Dermis microvascular lymphatic vessel endothelial cell (primary cell): ENCODE results near the gene VPS37B. TPM values are rescaled to one million over a fixed set of nuclear protein-coding genes. Genes with fewer than 3 reads are reported as not detected.
"Not testable (repeated sequence)": the region's sequence is repeated elsewhere in the genome, so short reads cannot be mapped to it uniquely, and the experiment has no call there.

Experiments
- DNase-seq, 2 donors: peaks; one replicate each; pipeline versions ENCODE4 v3.0.0 to v3.0.0-alpha.2; 2010; ENCODE audit warnings: low read depth in 2 of 2
- total RNA-seq: library from RNA; depleted of rRNA; stranded (reverse); fragments of >200 nt; gene quantifications from 2 replicates; pipeline ENCODE4 v1.2.1, GENCODE V29; 2014

Gene VPS37B
- total RNA-seq, 1 donor from 2014 or later = 10.5 TPM

DNA sequence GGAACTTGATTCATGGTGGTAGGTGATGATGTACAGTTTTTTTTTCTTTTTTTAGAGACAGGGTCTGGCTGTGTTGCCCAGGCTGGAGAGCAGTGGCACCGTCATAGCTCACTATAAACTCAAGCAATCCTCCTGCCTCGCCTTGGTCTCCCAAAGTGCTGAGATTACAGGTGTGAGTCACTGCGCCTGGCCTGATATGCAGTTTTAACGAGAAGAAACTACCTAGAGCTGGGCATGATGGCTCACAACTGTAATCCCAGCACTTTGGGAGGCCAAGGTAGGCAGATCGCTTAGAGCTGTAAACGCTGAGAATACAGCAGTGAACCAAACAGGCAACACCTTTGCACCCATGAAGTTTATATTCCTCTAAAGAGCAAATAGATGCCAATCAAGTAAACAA lies 13.0 kb upstream of the VPS37B start:
- no peak for DNase-seq

DNA sequence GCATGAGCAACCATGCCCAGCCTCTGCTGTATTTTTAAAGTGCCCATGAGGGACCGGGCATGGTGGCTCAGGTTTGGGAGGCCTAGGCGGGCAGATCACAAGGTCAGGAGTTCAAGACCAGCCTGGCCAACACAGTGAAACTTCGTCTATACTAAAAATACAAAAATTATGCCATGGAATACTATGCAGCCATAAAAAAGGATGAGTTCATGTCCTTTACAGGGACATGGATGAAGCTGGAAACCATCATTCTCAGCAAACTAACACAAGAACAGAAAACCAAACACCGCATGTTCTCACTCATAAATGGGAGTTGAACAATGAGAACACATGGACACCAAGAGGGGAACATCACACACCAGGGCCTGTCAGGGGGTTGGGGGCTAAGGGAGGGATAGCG lies 9.3 kb upstream of the VPS37B start:
- not testable (repeated sequence) for DNase-seq

DNA sequence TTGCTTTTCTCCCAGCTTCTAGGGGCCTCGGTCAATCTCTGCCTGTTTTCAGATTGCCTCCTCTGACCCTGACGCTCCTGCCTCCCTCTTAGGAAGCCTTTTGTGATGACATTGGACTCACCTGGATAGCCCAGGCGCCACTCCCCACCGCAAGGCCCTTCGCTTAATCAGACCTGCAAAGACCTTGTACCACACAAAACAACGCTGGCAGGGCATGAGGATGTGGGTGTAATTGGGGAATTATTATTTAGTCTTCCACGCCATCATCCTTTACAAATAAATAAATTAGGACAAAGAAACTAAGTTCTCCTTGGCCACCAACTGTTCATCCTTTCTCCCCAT lies 7.7 kb upstream of the VPS37B start:
- DNase-seq = no peak

DNA sequence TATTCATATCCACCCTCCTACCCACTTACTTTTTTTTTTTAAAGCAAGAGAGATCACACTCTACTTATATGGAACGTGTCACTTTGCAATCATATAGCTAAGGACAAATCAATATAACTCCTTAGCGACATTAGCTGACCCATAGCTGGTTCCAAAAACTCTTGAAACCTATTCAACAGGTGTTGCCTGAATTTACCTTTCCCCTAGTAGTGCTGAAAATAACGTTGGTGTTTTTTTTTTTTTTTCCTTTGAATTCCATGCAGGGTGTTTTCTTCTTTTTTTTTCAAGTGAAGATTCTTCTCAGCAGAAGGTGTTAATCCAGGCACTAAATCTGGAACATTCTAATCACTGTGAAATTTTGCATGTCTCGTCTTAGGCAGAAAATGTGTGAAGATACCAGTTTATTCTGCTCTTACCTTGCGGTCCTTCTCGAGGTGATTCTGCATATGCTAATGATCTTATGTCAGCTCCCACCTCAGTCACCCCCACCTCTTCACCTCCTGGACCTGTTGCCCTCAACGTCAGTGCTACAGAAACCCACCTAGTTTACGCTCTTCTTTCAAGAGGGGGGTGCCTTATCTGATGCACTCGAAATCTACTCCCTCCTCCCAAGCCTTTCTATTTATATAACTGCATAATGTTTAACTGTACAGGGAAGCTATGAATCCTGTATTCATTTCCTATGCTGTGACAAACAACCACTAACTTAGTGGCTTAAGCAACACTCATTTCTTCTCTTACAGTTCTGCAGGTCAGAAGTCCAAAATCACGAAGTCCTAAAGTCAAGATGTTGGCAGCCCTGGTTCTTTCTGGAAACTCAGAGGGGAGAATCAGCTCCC lies 7.1 kb upstream of the VPS37B start:
- DNase-seq = no peak

DNA sequence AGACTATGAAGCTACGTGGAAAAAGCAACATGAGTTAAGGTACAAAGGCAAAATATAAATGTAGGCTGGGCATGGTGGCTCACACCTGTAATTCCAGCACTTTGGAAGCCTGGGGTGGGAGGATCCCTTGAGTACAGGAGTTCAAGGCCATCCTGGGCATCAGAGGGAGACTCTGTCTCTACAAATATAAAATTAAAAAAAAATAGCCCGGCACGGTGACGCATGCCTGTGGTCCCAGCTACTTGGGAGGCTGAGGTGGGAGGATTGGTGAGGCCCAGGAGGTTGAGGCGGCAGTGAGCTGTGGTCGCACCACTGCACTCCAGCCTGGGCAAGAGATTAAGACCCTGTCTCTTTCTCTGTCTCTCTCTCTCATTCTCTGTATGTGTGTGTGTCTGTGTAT lies 4.0 kb upstream of the VPS37B start:
- no peak for DNase-seq

DNA sequence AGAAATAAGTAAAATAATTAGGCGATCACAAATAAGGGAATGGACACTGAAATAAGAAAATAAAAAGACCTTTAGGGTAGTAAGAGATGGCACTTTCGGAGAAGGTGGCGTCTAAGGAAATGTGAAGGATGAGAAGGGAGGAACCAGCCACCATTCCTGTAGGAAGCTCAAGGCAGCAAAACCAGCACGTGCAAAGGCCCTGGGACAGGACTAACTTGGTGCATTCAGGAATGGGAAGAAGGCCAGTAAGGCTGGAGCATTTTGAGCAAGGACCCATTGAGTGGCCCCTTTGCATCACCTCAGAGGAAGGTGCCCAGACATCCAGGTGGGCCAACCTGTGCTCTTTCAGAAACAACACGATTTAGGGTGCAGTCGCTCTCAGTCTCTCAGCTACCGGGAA lies 738 bp upstream of the VPS37B start:
- DNase-seq = no peak

DNA sequence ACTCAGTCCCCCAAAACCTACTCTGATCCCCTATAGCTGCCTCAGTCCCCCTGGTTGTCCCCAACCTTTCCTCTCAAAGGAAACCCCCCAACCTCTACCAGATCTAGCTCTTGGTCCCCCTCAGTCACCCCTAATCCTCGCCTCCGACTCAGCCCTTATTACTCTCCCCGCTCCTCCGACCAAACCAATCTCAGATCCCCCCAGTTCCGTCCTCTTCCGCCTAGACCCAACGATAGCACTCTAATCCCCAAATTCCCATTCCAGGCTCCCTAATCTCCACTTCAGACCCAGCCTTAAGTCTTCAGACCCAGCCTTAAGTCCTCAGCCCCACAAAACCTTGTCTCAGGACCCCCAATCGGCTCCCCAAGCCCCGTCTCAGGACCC lies 612 bp downstream of the VPS37B start:
- DNase-seq = peak in 1 of 2 donors; percentile 24

DNA sequence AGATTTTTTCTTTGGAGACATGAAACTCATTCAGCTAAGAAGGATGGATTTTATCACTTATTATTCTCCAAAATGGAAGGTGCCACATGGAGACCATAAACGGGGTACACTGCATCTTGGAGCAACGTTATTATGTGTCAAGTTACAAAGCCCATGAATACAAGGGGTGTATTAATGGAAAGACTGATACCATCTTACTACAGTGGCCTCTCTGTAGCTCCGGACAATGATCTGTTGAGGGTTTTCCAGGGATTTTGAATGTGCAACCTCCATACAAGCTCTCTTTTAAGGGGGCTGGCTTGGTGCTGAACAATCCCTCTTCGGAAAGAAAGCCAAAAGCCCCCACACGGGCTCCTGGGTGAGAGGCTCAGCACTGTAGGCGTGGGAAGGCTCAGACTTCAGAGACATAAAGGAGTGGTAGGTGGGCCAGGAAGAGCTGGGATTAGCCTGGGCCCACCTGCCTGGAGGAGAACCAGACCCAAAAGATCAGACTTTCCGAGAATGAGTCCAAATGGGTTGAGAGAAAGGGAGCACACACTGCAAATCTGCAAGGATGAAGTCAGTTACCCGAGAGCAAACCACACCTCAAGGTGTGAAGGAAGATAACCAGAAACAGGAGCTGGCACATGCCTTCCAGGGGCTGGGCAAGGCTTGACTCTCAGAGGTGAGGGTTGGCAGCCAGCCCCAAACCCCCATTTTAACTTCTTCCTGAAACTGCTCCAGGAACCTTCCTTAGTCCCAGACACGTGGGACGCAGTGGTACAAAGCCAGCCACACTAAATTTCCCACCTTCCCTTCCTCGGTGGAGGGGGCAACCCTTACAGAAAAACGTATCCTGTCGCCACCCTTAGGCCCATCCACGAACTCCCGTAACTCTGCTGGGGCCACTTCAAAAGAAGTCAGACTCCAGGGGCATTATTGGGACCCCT lies 1.5 kb downstream of the VPS37B start:
- no peak for DNase-seq

DNA sequence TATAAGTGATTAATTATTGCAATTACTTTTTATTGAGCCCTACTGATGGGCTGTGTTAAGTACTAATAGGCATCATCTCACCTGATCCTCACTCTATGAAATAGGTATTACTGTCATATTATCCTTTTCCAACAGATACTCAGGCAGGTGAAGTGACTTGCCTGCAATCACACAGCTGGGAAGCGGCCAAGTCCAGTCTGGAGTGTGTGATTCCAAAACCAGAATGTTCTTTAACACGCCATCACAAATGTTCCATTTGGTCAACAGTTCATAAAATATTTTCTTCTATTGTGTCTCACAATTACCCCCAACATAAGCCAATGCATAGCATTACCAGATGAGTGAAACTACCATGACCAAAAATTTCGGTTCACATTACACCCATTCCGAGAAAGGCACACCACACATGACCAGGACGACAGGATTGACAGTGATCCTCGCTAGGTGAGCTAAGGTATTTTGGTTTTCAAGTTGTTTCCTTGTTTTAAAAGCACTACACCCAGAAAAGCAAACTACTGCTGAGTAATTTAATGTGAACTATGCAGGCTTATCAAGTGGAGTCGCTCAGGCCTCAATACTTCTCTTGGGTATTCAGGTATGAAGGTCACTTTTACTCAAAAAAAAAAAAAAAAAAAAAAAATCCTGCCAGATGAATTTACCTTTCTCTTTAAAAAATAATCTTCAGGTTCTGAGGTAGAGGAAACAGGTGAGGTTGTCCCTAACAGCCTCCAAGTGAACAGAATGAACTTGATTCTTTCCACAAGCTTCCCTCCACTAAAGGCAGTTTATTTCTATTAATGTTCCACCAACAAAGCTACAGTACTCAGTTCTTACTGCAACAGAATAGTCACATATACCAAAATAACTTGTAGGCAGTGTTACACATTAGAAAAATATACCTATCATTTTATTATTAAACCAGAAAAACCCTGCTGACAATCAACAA lies 2.4 kb downstream of the VPS37B start:
- DNase-seq = no peak

DNA sequence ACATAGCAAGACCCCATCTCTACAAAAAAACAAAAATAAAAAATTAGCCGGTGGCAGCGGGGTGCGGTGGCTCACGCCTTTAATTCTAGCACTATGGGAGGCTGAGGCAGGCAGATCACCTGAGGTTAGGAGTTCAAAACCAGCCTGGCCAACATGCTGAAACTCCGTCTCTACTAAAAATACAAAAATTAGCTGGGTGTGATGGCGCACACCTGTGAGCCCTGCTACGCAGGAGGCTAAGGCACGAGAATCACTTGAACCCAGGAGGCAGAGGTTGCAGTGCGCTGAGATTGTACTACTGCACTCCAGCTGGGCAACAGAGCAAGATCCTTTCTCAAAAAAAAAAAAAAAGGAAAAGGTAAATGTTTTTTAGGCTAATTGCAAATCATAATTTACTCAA lies 3.2 kb downstream of the VPS37B start:
- not testable (repeated sequence) for DNase-seq

DNA sequence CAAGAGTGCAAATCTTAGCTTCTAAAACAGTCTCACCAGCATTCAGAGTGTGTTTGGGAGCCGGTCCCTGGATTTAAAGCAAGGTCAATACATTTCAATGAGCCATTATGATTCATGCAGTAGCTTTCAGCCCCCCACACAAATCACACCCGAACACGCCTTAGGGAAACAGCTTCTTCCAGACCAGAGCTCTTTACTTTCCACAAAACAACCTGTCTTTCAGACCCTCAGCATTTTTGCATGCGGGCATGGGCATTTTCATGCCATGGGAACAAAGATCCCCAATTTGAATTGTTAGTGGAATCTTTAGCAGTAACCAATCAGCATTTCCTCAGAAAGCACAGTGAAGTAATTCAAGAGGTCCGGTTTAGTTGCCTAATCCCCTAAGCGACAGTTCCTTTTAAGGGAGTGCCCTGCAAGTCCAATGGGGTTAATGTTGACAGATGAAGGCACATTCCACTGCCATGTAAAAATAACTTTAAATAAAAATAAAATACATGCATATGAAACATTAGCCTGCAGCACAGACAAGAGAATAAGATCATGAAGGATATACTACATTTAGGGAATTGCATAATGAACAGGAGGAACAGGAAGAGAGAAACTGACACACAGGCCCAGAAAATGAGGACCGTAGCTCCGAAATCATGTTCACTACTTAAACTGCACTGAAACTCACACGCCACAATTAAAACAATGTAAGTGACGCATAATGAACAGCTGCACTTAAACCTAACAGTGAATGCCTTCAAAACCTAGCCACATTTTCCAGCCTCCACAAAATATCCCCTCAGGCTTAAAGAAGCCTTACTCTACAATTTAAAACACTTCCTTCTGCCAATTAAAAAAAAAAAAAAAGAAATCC lies 4.0 kb downstream of the VPS37B start:
- DNase-seq = no peak

DNA sequence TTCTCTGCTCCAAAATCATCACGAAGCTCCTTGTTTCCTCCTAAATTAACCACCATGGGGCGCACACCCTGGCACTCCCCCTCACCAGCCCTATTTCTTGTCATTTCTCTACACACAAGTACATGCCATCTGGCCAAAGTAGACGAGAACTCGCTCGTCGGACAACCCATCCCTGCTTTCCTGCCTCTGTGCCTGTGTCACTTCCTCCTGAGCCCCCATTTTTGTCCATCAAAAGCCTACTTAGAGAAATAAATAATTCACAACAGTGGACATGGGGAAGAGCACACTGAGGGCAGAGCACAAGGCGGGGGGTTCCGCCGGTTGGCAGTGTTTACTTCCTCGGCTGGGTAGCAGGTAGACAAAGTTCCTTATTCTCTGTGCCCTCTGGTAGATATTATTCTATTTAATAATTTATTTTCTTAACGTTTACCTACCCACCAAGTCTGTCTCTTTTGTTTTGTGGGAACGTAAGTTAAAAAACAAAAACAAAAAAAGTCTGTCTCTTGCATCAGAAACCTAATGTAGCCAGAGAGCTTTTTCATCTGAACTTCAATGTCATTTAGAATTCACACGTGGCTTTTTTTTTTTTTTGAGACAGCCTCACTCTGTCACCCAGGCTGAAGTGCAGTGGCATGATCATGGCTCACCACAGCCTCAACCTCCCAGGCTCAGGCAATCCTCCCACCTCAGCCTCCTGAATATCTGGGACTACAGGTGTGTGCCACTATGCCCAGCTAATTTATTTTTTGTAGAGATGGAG lies 6.0 kb downstream of the VPS37B start:
- DNase-seq = no peak

DNA sequence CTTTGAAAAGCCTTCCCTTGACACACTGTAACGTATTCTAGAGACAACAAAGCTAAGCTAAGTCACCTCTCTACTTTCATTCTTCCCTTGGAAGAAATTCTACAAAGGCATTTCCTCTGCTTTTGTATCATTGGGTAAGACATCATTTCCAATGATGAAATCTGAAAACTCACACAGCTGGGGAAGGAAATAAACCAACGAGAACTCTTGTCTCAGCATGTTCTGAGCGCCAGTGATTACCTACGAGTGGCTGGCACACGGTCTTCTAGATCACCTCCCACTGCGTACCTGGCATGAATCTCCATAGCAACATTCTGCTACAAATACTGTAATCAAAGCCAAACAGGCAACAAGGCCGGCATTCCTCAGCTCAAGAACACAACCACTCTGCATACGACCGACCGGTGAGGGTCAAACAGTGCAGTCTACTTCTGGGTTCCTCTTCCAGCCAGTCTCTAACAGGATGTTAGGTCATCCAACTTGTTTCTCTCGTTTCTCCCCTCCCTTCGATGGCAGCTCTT lies 7.6 kb downstream of the VPS37B start:
- peak; percentile 95 to 97 for DNase-seq

DNA sequence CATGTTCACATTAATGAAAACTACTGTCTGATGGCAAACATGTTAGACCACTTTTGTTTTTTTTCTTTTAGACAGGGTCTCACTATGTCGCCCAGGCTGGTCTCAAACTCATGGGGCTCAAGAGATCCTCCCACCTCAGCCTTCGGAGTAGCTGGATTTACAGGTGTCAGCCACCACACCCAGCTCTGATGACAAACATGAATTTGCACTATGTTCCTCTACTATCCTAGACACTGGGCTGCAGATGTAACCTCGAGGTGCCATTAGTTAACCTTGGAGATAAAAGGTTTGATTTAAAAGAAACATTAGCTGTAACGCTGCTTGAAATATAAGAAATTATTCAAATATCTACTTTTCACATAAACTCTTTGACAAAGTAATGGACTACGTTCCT lies 8.1 kb downstream of the VPS37B start:
- no peak for DNase-seq

DNA sequence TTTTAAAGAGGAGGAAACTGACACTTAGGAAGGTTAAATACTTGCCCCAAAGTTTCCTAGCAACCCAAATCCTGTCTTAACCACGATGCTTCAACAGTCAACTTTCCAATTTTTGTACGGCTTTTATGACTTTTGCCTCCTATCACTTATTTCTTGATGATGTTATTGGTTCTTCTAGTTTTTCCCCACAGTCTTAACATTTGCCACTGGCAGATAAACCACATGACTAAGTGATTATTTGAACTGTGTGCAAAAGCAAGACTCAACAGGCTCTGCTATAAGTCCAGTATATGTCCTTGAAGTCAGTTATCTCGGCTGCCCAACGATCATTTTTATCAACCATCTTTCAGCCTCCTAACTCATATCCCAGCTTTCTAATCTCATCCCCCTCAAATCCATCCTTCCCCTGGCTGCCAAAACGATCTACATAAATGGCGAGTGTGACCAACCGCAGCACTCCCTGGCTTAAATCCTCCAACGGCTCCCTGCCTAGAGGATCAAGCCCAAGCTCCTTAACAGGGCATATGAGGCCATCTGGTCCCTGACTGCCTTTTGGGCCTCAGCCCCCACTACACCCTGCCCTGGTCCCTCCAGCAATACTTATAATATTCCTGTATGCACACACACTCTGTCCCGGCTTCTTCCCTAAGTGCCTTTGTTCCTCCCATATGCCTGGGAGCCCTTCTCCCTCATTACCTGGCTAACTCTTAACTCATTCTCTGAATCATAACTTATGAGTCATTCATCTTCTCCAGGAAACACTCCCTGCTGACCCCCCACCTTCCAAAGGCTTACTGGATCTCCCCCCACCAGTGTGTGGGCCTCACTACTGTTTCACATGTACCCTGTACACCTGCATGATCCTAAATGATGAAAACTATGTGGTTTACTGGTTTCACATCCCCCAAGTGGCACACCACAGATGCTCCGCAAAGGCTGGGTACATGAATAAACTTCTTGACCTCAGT lies 8.8 kb downstream of the VPS37B start:
- peak in 1 of 2 donors; percentile 79 for DNase-seq

DNA sequence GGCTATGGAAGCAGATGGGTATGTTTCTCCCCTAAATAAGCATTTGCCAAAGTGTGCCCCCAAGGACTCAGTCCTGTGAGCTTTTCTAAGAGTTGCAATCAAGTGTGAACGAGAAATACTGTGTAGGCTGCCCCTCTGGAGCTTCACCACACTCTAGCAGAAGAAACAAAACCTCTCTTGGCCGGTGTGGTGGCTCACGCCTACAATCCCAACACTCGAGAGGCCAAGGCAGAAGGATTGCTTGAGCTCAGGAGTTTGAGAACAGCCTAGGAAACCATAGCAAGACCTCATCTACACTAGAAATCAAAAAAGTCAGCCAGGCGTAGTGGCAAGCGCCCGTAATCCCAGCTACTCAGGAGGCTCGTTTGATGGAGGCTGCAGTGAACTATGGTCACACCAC lies 9.8 kb downstream of the VPS37B start:
- DNase-seq = no peak

DNA sequence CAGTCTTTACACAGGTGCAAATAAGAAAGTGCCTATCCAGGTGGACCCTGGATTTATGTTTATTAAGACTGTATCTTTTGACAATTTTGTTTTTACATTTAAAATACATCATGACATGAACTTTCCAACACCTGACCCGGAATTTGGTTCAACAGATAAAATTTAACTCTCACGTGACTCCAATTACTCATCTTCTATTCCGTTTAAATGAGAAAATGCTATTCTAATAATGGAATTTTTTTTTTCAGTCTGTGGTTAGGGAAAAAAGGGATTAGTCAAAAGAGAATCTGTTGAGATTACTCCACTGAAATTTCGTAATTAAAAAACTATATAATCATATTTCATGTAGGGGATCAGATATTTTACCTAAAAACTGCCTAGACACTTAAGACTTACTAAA lies 11.1 kb downstream of the VPS37B start:
- DNase-seq = peak; percentile 46 to 69

DNA sequence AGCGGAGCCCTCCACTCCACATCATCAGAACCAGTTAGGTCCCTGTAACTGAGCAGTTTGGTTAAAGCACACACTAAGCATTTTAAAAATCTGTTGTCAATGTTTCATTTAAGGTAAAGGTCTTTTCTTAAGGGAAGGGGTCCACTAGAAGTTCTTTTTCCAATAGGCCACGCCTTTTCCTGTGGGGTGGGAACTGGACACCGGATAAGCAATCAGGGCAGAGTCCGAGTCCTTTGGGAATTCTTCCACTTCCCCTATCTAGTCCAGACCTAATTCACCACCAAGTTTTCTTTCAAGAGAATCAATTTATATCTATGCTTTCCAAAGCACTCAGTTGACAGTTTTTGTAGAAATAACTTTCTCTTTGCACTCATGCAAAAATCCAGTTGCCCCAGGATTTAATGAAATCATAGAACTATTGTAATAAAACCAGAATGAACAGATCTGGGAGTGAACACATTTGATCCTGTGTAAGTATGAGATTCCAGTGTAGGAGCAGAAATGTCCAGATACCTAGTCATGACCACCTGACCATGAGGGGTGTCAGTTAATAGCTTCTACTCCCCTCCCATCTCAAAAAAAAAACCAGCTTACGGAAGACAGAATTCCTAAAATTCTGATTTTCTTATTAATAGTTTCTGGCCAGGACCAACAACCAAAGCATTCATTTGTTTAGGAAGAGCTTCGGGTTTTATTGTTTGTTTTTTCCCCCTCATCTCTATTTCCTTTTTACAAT lies 11.7 kb downstream of the VPS37B start:
- DNase-seq = no peak
